ENCODE results near the gene LDLRAD2. TPM values are rescaled to one million over a fixed set of nuclear protein-coding genes. Genes with fewer than 3 reads are reported as not detected.
"Not testable (repeated sequence)": the region's sequence is repeated elsewhere in the genome, so short reads cannot be mapped to it uniquely, and the experiment has no call there.

The LDLRAD2 gene
- total RNA-seq, 4 donors from 2014 or later: 0.48 TPM; not detected in 3

- peak; percentile 98 for TF ChIP-seq POLR2A (IDR thresholded peaks at IDR 0.05)
- peak; percentile 89 to 99 (median 98) for TF ChIP-seq POLR2AphosphoS5 (IDR thresholded peaks at IDR 0.05)
- no peak for TF ChIP-seq EP300 (IDR thresholded peaks at IDR 0.05; ENCODE audit: low read depth)
- no peak for TF ChIP-seq CTCF (IDR thresholded peaks at IDR 0.05)
- peak; percentile 98 for DNase-seq
- H3K4me3 ChIP-seq: peak within 1 kb of the TSS; percentile 51 to 99 (median 90)
- no peaks in the 10 kb centered on the region for H3K9me3 ChIP-seq
- H3K27ac ChIP-seq: peak within 1 kb of the TSS; percentile 96 to 100 (median 98)
- 0% methylated on average over 82 of the region's 82 CpGs; no CpG with 5 or more reads in 1 of the 2 donors for WGBS, 2 donors (ENCODE audit: low coverage in 1 of 2)
- intact Hi-C loops (cut with DNase I; ENCODE audit: low total_unique reads): no loop called here
- in situ Hi-C loops (cut with MboI; ENCODE audit: low pct_ligation_motif_present in 1 of 4, low pct_unique_long_range_greater_than_20kb in 1 of 4, low sequenced_read_pairs in 3 of 4): no loop called here
- H3K27me3 ChIP-seq: no peaks in the 10 kb centered on the region
- H3K36me3 ChIP-seq: no peaks in the 10 kb centered on the region
- peaks cover 7 to 39% (median 18%) of the 10 kb centered on the region in 4 donors for H3K4me1 ChIP-seq
These were observed 29.0 kb upstream of the LDLRAD2 start, which contains the start of gene USP48 for GRCh38 chr1:21782868-21783678. Gene USP48 (minus strand): TSS chr1:21783149. CDS start chr1:21782957, 192 bp downstream.

DNA sequence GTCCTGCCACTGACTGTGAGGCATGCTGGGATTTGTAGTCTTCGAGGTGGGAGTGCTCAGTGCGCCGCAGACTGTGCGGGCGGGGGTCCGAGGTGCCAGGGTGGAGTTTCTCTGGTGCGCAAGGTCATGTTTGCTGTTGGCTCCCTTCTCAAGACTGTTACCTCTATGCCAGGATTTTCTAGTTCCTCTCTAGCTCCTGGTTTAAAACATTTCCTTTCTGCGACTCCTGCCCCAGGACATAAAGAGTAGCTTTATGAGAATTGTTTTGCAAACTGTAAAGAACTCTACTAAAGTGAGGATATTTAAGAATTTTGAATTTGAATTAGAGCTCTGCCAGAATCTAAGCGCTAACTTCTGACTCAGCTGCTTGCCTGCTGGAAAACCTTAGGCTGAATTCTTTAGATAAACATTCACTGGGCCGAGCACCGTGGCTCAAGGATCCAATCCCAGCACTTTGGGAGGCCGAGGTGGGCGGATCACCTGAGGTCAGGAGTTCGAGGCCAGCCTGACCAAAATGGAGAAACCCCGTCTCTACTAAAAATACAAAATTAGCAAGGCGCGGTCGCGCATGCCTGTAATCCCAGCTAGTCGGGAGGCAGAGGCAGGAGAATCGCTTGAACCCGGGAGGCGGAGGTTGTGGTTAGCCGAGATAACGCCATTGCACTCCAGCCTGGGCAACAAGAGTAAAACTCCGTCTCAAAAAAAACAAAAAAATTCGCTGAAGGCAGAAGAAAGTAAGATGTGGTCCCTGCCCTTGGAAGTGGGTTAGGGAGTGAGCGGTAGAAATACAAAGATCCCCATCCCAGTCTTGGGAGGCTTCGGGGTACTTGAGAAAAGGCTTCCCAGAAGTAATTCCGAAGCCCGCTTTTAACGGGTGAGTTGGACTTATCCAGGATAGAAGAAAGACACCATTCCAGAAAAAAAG, 28.1 kb upstream of the LDLRAD2 start:
- no peaks in the 10 kb centered on the region for H3K27me3 ChIP-seq
- no peaks in the 10 kb centered on the region for H3K36me3 ChIP-seq
- peak overlapping the region in 3 of 4 donors; percentile 51 to 99 (median 86) for H3K4me3 ChIP-seq
- H3K4me1 ChIP-seq: peaks cover 7 to 39% (median 18%) of the 10 kb centered on the region in 4 donors
- TF ChIP-seq POLR2AphosphoS5 (IDR thresholded peaks at IDR 0.05) (no peak), EP300 (IDR thresholded peaks at IDR 0.05; ENCODE audit: low read depth) (no peak), POLR2A (IDR thresholded peaks at IDR 0.05) (no peak), CTCF (IDR thresholded peaks at IDR 0.05) (no peak)
- peak overlapping the region; percentile 96 to 100 (median 98) for H3K27ac ChIP-seq
- H3K9me3 ChIP-seq: no peaks in the 10 kb centered on the region
- in situ Hi-C loops (cut with MboI; ENCODE audit: low pct_ligation_motif_present in 1 of 4, low pct_unique_long_range_greater_than_20kb in 1 of 4, low sequenced_read_pairs in 3 of 4): no loop called here
- DNase-seq: peak; percentile 15
- WGBS, 2 donors (ENCODE audit: low coverage in 1 of 2): 54 to 71% methylated on average over 17 to 32 of the region's 32 CpGs
- intact Hi-C loops (cut with DNase I; ENCODE audit: low total_unique reads): no loop called here

GRCh38 chr1:21785764-21786163, 26.3 kb upstream of the LDLRAD2 start:
- H3K9me3 ChIP-seq; H3K27me3 ChIP-seq; intact Hi-C loops (cut with DNase I; ENCODE audit: low total_unique reads); DNase-seq; H3K4me3 ChIP-seq; in situ Hi-C loops (cut with MboI; ENCODE audit: low pct_ligation_motif_present in 1 of 4, low pct_unique_long_range_greater_than_20kb in 1 of 4, low sequenced_read_pairs in 3 of 4); H3K27ac ChIP-seq; H3K36me3 ChIP-seq: not testable (repeated sequence)
- WGBS, 2 donors (ENCODE audit: low coverage in 1 of 2): 90% methylated on average over 9 of the region's 9 CpGs; no CpG with 5 or more reads in 1 of the 2 donors
- peaks cover 7 to 25% (median 14%) of the 10 kb centered on the region in 4 donors for H3K4me1 ChIP-seq

DNA sequence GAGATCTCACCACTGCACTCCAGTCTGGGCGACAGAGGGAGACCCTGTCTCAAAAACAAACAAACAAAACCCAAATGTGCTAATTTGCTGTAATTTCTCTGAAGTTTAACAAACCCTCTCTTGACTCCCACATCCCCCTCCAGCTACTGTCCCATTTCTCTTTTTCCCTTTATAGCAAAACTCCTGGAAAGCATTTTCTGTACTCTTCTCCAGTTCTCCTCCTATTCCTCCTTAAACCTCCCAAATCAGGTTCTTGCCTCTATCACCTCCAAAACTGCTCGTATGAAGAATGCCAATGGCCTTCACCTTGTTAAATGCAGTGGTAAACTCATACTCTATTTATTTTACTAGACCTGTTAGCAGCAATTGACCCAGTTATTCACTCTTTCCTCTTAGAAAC, 25.4 kb upstream of the LDLRAD2 start:
- DNase-seq: no peak
- Histone ChIP-seq H3K4me1 (peaks cover 1 to 16% (median 6%) of the 10 kb centered on the region in 4 donors), H3K27me3 (no peaks in the 10 kb centered on the region), H3K27ac (no peak overlapping the region), H3K4me3 (no peak overlapping the region), H3K9me3 (no peaks in the 10 kb centered on the region), H3K36me3 (no peaks in the 10 kb centered on the region)
- TF ChIP-seq POLR2AphosphoS5 (IDR thresholded peaks at IDR 0.05): no peak
- no peak for TF ChIP-seq CTCF (IDR thresholded peaks at IDR 0.05)
- TF ChIP-seq EP300 (IDR thresholded peaks at IDR 0.05; ENCODE audit: low read depth): no peak
- TF ChIP-seq POLR2A (IDR thresholded peaks at IDR 0.05): no peak
- intact Hi-C loops (cut with DNase I; ENCODE audit: low total_unique reads): no loop called here
- in situ Hi-C loops (cut with MboI; ENCODE audit: low pct_ligation_motif_present in 1 of 4, low pct_unique_long_range_greater_than_20kb in 1 of 4, low sequenced_read_pairs in 3 of 4): no loop called here
- WGBS, 2 donors (ENCODE audit: low coverage in 1 of 2): 83 to 85% methylated on average over 2 of the region's 2 CpGs
